Calu3 (cell line): ENCODE results near the gene MAD1L1. TPM values are rescaled to one million over a fixed set of nuclear protein-coding genes. Genes with fewer than 3 reads are reported as not detected.

Source experiments
- BruUV-seq: library from RNA; stranded (reverse); fragments of 400-500 nt; replicated peaks from 2 replicates; lab custom pipeline; 2021; lab: Mats Ljungman, UMichigan
- CTCF ChIA-PET: fragments of 300-600 bp; sonication (Branson Sonifier 250); formaldehyde crosslinking; loops from one replicate; lab custom pipeline; 2022; ENCODE audit warnings: antibody characterized with exemption; lab: Charles Lee
- DNase-seq: peaks from one replicate; pipeline ENCODE4 v3.0.0; 2022
- H3K27ac Mint-ChIP-seq: one replicate; pipeline ENCODE4 v1.8.0; 2022; ENCODE audit warnings: mixed read lengths; ENCODE audit not compliant: unreplicated experiment
- H3K27me3 Mint-ChIP-seq: one replicate; pipeline ENCODE4 v1.8.0; 2022; ENCODE audit warnings: mixed read lengths; ENCODE audit not compliant: unreplicated experiment
- H3K36me3 Mint-ChIP-seq: one replicate; pipeline ENCODE4 v1.8.0; 2022; ENCODE audit warnings: mild to moderate bottlenecking, moderate library complexity, mixed read lengths; ENCODE audit not compliant: insufficient read depth, unreplicated experiment
- H3K4me1 Mint-ChIP-seq: one replicate; pipeline ENCODE4 v1.8.0; 2022; ENCODE audit warnings: mild to moderate bottlenecking, low read depth, mixed read lengths; ENCODE audit not compliant: unreplicated experiment
- H3K4me3 Mint-ChIP-seq: one replicate; pipeline ENCODE4 v1.8.0; 2022; ENCODE audit warnings: mild to moderate bottlenecking, low read depth, moderate library complexity, mixed read lengths; ENCODE audit not compliant: unreplicated experiment
- H3K9me3 Mint-ChIP-seq: one replicate; pipeline ENCODE4 v1.8.0; 2022; ENCODE audit warnings: low read depth, mixed read lengths; ENCODE audit not compliant: unreplicated experiment
- CTCF ChIP-seq: fragments of 200-600 bp; IDR thresholded peaks from one replicate; pipeline ENCODE4 v1.8.0; 2022; ENCODE audit warnings: antibody characterized with exemption; ENCODE audit not compliant: unreplicated experiment
- intact Hi-C: fragments of 100-400 bp; cut with micrococcal nuclease; formaldehyde crosslinking; loops from one replicate; pipeline ENCODE4 v1.10.0; 2022; ENCODE audit not compliant: unreplicated experiment
- total RNA-seq: library from RNA; stranded (reverse); gene quantifications from 2 replicates; pipeline ENCODE4 v1.2.3, GENCODE V29; 2022

The MAD1L1 gene
- total RNA-seq, 1 experiment from 2014 or later, result 86.0 TPM

- no peaks in the 10 kb centered on the region for H3K9me3 Mint-ChIP-seq
- TF ChIP-seq CTCF, result no peak
Observed at GRCh38 chr7:2151237-2151636, 81.5 kb downstream of the MAD1L1 start.

GRCh38 chr7:2150445-2150815, 82.3 kb downstream of the MAD1L1 start:
- no peak for DNase-seq
- TF ChIP-seq CTCF, result no peak
- H3K36me3 Mint-ChIP-seq, result peaks cover 8% of the 10 kb centered on the region
- no peaks in the 10 kb centered on the region for H3K27me3 Mint-ChIP-seq
- no TSS peak for BruUV-seq
- H3K9me3 Mint-ChIP-seq, result no peaks in the 10 kb centered on the region
- H3K27ac Mint-ChIP-seq, result no peak overlapping the region
- CTCF ChIA-PET, result no interaction called here
- H3K4me3 Mint-ChIP-seq, result no peak overlapping the region
- H3K4me1 Mint-ChIP-seq, result no peaks in the 10 kb centered on the region
- intact Hi-C loops, result no loop called here

More at GRCh38 chr7:2151237-2151636, 81.5 kb downstream of the MAD1L1 start:
- Mint-ChIP-seq H3K36me3 (peaks cover 9% of the 10 kb centered on the region), H3K4me3 (no peak overlapping the region), H3K4me1 (no peaks in the 10 kb centered on the region), H3K27ac (no peak overlapping the region), H3K27me3 (no peaks in the 10 kb centered on the region)
- BruUV-seq, result no TSS peak
- CTCF ChIA-PET, result no interaction called here
- DNase-seq, result no peak
- intact Hi-C loops, result no loop called here

- H3K27me3 Mint-ChIP-seq, result no peaks in the 10 kb centered on the region
- no peaks in the 10 kb centered on the region for H3K9me3 Mint-ChIP-seq
- intact Hi-C loops, result no loop called here
- H3K27ac Mint-ChIP-seq, result no peak overlapping the region
- no peaks in the 10 kb centered on the region for H3K4me1 Mint-ChIP-seq
- TF ChIP-seq CTCF, result no peak
- CTCF ChIA-PET, result no interaction called here
- no TSS peak for BruUV-seq
- peaks cover 10% of the 10 kb centered on the region for H3K36me3 Mint-ChIP-seq
- no peak overlapping the region for H3K4me3 Mint-ChIP-seq
- no peak for DNase-seq
Observed at GRCh38 chr7:2149672-2150444, 82.9 kb downstream of the MAD1L1 start.

- no TSS peak for BruUV-seq
- CTCF ChIA-PET, result no interaction called here
- no peaks in the 10 kb centered on the region for H3K27me3 Mint-ChIP-seq
- DNase-seq, result no peak
- no peak overlapping the region for H3K4me3 Mint-ChIP-seq
- H3K27ac Mint-ChIP-seq, result no peak overlapping the region
- H3K9me3 Mint-ChIP-seq, result no peaks in the 10 kb centered on the region
- peaks cover 11% of the 10 kb centered on the region for H3K36me3 Mint-ChIP-seq
- intact Hi-C loops, result no loop called here
- TF ChIP-seq CTCF, result no peak
- H3K4me1 Mint-ChIP-seq, result no peaks in the 10 kb centered on the region
Observed at GRCh38 chr7:2148814-2149213, 83.9 kb downstream of the MAD1L1 start.
